ENCODE results near the gene GLIS1.

GRCh38 chr1:53588053-53588779, 150.7 kb downstream of the GLIS1 start:
- TF ChIP-seq EZH2 (IDR thresholded peaks at IDR 0.05; ENCODE audit: borderline replicate concordance, low read depth, low read length, severe bottlenecking) (no peak), POLR2A (IDR thresholded peaks at IDR 0.05; ENCODE audit: low read depth, low read length) (no peak), CTCF (IDR thresholded peaks at IDR 0.05; ENCODE audit: extremely low read depth in 1 of 2, insufficient read depth in 1 of 2, low read depth in 1 of 2, low read length in 2 of 2) (no peak), JUN (IDR thresholded peaks at IDR 0.05; ENCODE audit: borderline replicate concordance, insufficient read depth, insufficient read length, low read depth) (no peak), POLR2AphosphoS5 (IDR thresholded peaks at IDR 0.05; ENCODE audit: insufficient read depth, low read depth, low read length) (no peak), MYC (IDR thresholded peaks at IDR 0.05; ENCODE audit: low read depth, low read length) (no peak)
- TF ChIP-seq, protein P1, sequence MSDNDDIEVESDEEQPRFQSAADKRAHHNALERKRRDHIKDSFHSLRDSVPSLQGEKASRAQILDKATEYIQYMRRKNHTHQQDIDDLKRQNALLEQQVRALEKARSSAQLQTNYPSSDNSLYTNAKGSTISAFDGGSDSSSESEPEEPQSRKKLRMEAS (IDR thresholded peaks at IDR 0.05; ENCODE audit: insufficient read depth, insufficient read length): no peak
